GM12801 (cell line): ENCODE data around the gene PCNX4.

Source experiments
- CTCF ChIP-seq: IDR thresholded peaks from one replicate; pipeline ENCODE4 v1.5.1; 2011; ENCODE audit warnings: control low read depth; ENCODE audit not compliant: insufficient read length; ENCODE audit errors: extremely low read depth

Gene PCNX4

DNA sequence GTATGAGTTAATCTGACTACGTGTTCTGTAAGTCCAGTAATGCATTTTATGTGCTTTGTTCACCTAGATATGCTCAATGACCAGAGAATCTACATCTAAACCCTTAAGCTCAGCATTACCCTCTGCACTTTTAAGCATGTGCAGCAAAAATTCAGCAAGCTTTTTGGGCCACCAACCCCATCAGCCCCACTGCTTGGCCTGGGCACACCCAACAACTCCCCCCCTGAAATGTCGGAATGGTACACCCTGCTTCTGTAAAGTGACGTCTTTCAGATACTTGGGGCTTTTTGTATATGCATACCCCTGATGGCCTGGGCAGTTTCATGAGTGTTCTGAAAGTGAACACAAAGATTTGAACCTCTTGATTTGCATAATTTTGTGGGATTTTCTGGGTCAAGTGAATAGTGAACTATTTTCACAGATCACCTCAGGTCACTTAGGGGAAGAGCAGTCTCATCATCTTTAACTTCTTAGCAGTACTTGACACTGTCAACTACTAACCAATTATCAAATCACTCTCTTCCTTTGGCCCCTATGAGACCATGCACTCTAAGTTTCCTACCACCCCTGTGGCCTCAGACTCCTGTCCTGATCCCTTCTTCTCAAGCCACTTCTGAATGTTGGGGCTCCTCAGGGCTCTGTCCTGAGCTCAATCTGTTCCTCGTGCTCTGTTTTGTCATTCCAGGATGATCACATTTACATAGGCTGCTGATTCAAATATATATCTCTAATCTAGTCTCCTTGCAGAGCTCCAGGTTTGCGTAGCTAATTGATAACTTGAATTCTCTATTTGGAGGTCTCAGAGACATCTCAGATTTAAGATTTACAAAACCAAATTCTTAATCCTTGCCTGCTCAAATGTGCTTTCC lies 121.0 kb downstream of the PCNX4 start:
- no peak for TF ChIP-seq CTCF

- no peak for TF ChIP-seq CTCF
Measured at GRCh38 chr14:60214003-60214402, 122.3 kb downstream of the PCNX4 start.

DNA sequence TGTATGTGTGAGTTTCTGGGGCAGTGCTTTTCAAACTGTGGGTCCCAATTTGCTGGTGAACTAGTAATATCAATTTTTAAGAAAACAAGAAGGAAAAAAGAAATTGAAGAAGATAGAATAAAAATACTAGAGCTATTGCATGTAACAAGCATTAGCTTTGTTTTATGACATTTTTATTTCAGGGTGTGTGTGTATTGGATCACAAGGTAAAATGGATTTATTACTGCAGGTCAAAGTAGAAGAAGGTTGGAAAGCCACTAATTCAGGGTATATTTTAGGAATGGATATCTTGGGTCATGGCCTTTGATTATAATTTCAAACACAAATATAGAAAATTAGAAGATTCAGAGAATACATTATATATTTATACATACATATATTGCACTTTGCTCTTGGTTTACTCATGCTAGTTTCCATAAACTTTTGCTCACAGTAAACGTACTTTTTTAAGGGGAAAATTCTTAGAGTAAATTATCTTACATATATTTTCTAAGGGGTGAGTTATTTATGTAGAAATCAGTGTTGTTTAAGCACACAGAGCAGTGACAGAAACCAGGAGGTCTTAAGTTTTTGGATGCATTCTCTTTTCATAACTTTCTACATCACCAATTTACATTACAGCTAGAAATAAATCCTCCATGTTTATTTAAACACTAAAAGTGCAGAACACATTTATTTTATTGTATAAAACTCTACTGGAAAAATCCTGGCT lies 122.8 kb downstream of the PCNX4 start:
- no peak for TF ChIP-seq CTCF

DNA sequence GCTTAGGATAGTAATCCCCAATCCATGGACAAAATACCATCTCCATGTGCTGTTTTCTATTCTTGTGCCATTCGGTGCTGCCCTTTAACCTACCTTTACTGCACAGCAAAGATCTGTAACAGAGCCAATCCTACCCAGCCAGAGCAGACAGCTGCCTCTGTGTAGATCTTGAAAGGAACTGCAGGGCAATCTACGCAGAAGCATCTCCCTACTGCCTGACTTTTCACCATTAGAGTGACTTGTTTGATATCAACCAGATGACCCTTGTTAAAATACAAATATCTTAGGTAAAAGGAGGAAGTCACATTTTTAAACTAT lies 123.4 kb downstream of the PCNX4 start:
- TF ChIP-seq CTCF: no peak

GRCh38 chr14:60215520-60216420 lies 124.0 kb downstream of the PCNX4 start:
- no peak for TF ChIP-seq CTCF

GRCh38 chr14:60217713-60218112 lies 126.0 kb downstream of the PCNX4 start:
- no peak for TF ChIP-seq CTCF
